K562 (cell line): ENCODE results near the gene LAP3.

Source experiments
- AFF4 ChIP-seq: sonication (generic); formaldehyde crosslinking; IDR thresholded peaks from 2 replicates; pipeline ENCODE4 v1.8.0; 2023; ENCODE audit warnings: mild to moderate bottlenecking, missing genetic modification reagents
- ATF3 ChIP-seq, 2 experiments: fragments of 450-650 bp in 1 of 2; sonication (generic) in 1 of 2; formaldehyde crosslinking in 1 of 2; IDR thresholded peaks in 1 of 2; conservative IDR thresholded peaks in 1 of 2; 2 replicates each; pipeline versions ENCODE4 v1.6.1 to v1.8.1; 2016 to 2023; ENCODE audit warnings: mild to moderate bottlenecking in 2 of 2, moderate library complexity in 2 of 2, inconsistent platforms in 1 of 2, missing genetic modification reagents in 1 of 2
- CEBPB ChIP-seq: fragments of 450-650 bp; IDR thresholded peaks from 2 replicates; pipeline ENCODE4 v1.6.1; 2016; ENCODE audit warnings: missing genetic modification characterization, missing compliant biosample characterization
- CTCF ChIP-seq, 3 experiments: IDR thresholded peaks in 2 of 3; conservative IDR thresholded peaks in 1 of 3; 2 replicates each; pipeline ENCODE4 v1.5.1; 2011 to 2012; ENCODE audit warnings: low read length in 3 of 3, mild to moderate bottlenecking in 3 of 3, control low read depth in 2 of 3, improper control_type of control experiment in 1 of 3, inconsistent platforms in 1 of 3, low read depth in 1 of 3, mixed read lengths in 1 of 3, moderate library complexity in 1 of 3; ENCODE audit not compliant: insufficient read depth in 2 of 3
- ESRRA ChIP-seq: fragments of 450-650 bp; IDR thresholded peaks from 2 replicates; pipeline ENCODE4 v1.6.1; 2014; ENCODE audit warnings: low read depth, mild to moderate bottlenecking, moderate library complexity, borderline replicate concordance
- EZH2 ChIP-seq: IDR thresholded peaks from 2 replicates; pipeline ENCODE4 v1.6.1; 2012; ENCODE audit warnings: low read depth, mild to moderate bottlenecking, inconsistent platforms, low read length, borderline replicate concordance
- KDM1A ChIP-seq, 2 experiments: fragments of 450-650 bp; IDR thresholded peaks; 2 replicates each; pipeline ENCODE4 v1.6.1; 2016; ENCODE audit warnings: mild to moderate bottlenecking in 2 of 2
- MAFK ChIP-seq: IDR thresholded peaks from 2 replicates; pipeline ENCODE4 v1.6.1; 2011; ENCODE audit warnings: low read length, improper control_type of control experiment
- MTA2 ChIP-seq: fragments of 450-650 bp; IDR thresholded peaks from 2 replicates; pipeline ENCODE4 v1.6.1; 2016; ENCODE audit warnings: low read depth
- MXI1 ChIP-seq: IDR thresholded peaks from 2 replicates; pipeline ENCODE4 v1.6.1; 2011; ENCODE audit warnings: low read depth, mild to moderate bottlenecking, improper control_type of control experiment, low read length
- PTTG1 ChIP-seq: fragments of 450-650 bp; IDR thresholded peaks from 2 replicates; pipeline ENCODE4 v1.6.1; 2016; ENCODE audit warnings: low read depth, mild to moderate bottlenecking, missing genetic modification characterization, missing compliant biosample characterization
- RCOR1 ChIP-seq, 2 experiments: IDR thresholded peaks; 2 replicates each; pipeline ENCODE4 v1.6.1; 2012; ENCODE audit warnings: low read depth in 2 of 2, low read length in 2 of 2, borderline replicate concordance in 1 of 2, improper control_type of control experiment in 1 of 2
- TSHZ1 ChIP-seq: fragments of 250-450 bp; sonication (Bioruptor Pico); IDR thresholded peaks from 2 replicates; pipeline ENCODE4 v1.4.0; 2020; ENCODE audit warnings: mild to moderate bottlenecking, moderate library complexity

GRCh38 chr4:17554568-17554967 is 22.4 kb upstream of the LAP3 start:
- TF ChIP-seq CTCF (IDR thresholded peaks at IDR 0.05 in 2 of 3, conservative IDR thresholded peaks at IDR 0.05 in 1 of 3; ENCODE audit: insufficient read depth in 2 of 3, low read depth in 1 of 3, low read length in 3 of 3) (no peak), AFF4 (no peak), MXI1 (no peak), MAFK (no peak), ATF3 (IDR thresholded peaks at IDR 0.05) (no peak), ATF3 (CRISPR knock-in tag; conservative IDR thresholded peaks at IDR 0.05) (no peak), EZH2 (no peak), TSHZ1 (CRISPR knock-in tag) (no peak), ESRRA (no peak), CEBPB (tag) (no peak), PTTG1 (no peak), MTA2 (no peak), KDM1A (IDR thresholded peaks at IDR 0.05) (no peak), RCOR1 (IDR thresholded peaks at IDR 0.05; ENCODE audit: borderline replicate concordance in 1 of 2, low read depth in 2 of 2, low read length in 2 of 2) (no peak)
